Activated T-helper 1 cell treated with anti-CD3 and anti-CD28 coated beads, Interleukin-12 subunit alpha, Interleukin-12 subunit beta, Interleukin-2, Interleukin-4 antibody, amounts not matched to agents 30 ng/mL and 10 ng/mL and 1 ng/mL, durations not matched to agents 14 hours and 24 hours and 36 hours (primary cell): Measurements from ENCODE around the gene APH1A. TPM values are rescaled to one million over a fixed set of nuclear protein-coding genes. Genes with fewer than 3 reads are reported as not detected.
A peak's percentile ranks its signal among the peaks of the same experiment; 100 is the strongest.
"Not testable (repeated sequence)": the region's sequence is repeated elsewhere in the genome, so short reads cannot be mapped to it uniquely, and the experiment has no call there.

ENCODE experiments used
- DNase-seq: peaks from one replicate; pipeline ENCODE4 v3.0.0; 2021; ENCODE audit warnings: low spot score
- H3K27ac Mint-ChIP-seq: one replicate; pipeline ENCODE4 v1.8.0; 2021; ENCODE audit warnings: mild to moderate bottlenecking, mixed read lengths
- H3K27me3 Mint-ChIP-seq: one replicate; pipeline ENCODE4 v1.8.0; 2022; ENCODE audit warnings: mild to moderate bottlenecking, moderate library complexity, mixed read lengths; ENCODE audit not compliant: insufficient read depth
- H3K36me3 Mint-ChIP-seq: one replicate; pipeline ENCODE4 v1.8.0; 2021; ENCODE audit warnings: low read depth, mixed read lengths
- H3K4me1 Mint-ChIP-seq: one replicate; pipeline ENCODE4 v1.8.0; 2021; ENCODE audit warnings: low read depth, mixed read lengths
- H3K4me3 Mint-ChIP-seq: one replicate; pipeline ENCODE4 v1.8.0; 2021; ENCODE audit warnings: mild to moderate bottlenecking, moderate library complexity, mixed read lengths
- H3K9me3 Mint-ChIP-seq: one replicate; pipeline ENCODE4 v1.8.0; 2021; ENCODE audit warnings: mixed read lengths
- intact Hi-C: fragments of 100-400 bp; cut with micrococcal nuclease; formaldehyde crosslinking; loops from one replicate; pipeline ENCODE4 v1.15.1; 2024
- total RNA-seq: library from RNA; stranded (reverse); gene quantifications from 2 replicates; pipeline ENCODE4 v1.2.3, GENCODE V29; 2022

The APH1A gene
- total RNA-seq, 1 donor from 2014 or later: 102 TPM

- H3K4me3 Mint-ChIP-seq: no peak overlapping the region
- peaks cover 11% of the 10 kb centered on the region for H3K4me1 Mint-ChIP-seq
- no peaks in the 10 kb centered on the region for H3K9me3 Mint-ChIP-seq
- H3K36me3 Mint-ChIP-seq: peaks cover 19% of the 10 kb centered on the region
- intact Hi-C loops: no loop called here
- no peak overlapping the region for H3K27ac Mint-ChIP-seq
- DNase-seq: no peak
- H3K27me3 Mint-ChIP-seq: peaks cover 20% of the 10 kb centered on the region
Measured at GRCh38 chr1:150262388-150263320, 6.2 kb downstream of the APH1A start.

- no peak for DNase-seq
- Mint-ChIP-seq H3K27ac (no peak overlapping the region), H3K4me1 (peaks cover 7% of the 10 kb centered on the region), H3K4me3 (no peak overlapping the region), H3K9me3 (no peaks in the 10 kb centered on the region), H3K27me3 (peaks cover 32% of the 10 kb centered on the region), H3K36me3 (peaks cover 11% of the 10 kb centered on the region)
- intact Hi-C loops: no loop called here
Measured at GRCh38 chr1:150261367-150261766, 7.4 kb downstream of the APH1A start.

- Mint-ChIP-seq H3K36me3 (no peaks in the 10 kb centered on the region), H3K4me1 (peaks cover 19% of the 10 kb centered on the region), H3K9me3 (no peaks in the 10 kb centered on the region), H3K4me3 (no peak overlapping the region), H3K27me3 (peaks cover 37% of the 10 kb centered on the region), H3K27ac (no peak overlapping the region)
- intact Hi-C loops: loop anchor here (5.0 kb wide), 2 partner anchors 202 to 737 kb away; no protein-coding TSS in a partner anchor
- DNase-seq: no peak
Measured at GRCh38 chr1:150259758-150260669, 8.8 kb downstream of the APH1A start.

GRCh38 chr1:150259217-150259616 lies 9.6 kb downstream of the APH1A start:
- no peaks in the 10 kb centered on the region for H3K36me3 Mint-ChIP-seq
- no peak overlapping the region for H3K4me3 Mint-ChIP-seq
- peaks cover 19% of the 10 kb centered on the region for H3K4me1 Mint-ChIP-seq
- intact Hi-C loops: loop anchor here (5.0 kb wide), 2 partner anchors 203 to 738 kb away; no protein-coding TSS in a partner anchor
- DNase-seq: no peak
- no peaks in the 10 kb centered on the region for H3K9me3 Mint-ChIP-seq
- no peak overlapping the region for H3K27ac Mint-ChIP-seq
- peaks cover 37% of the 10 kb centered on the region for H3K27me3 Mint-ChIP-seq

- intact Hi-C loops: loop anchor here (5.0 kb wide), 2 partner anchors 204 to 739 kb away; no protein-coding TSS in a partner anchor
- Mint-ChIP-seq H3K27me3 (peaks cover 46% of the 10 kb centered on the region), H3K4me3 (peak within 1 kb of the TSS; percentile 5), H3K9me3 (no peaks in the 10 kb centered on the region), H3K36me3 (no peaks in the 10 kb centered on the region), H3K27ac (no peak within 1 kb of the TSS), H3K4me1 (peaks cover 19% of the 10 kb centered on the region)
- no peak for DNase-seq
Measured at GRCh38 chr1:150257624-150258585, 10.9 kb downstream of the APH1A start, which contains the start of gene CA14. CA14 (plus strand) TSS chr1:150257774; CDS start chr1:150258129, 355 bp downstream.

GRCh38 chr1:150256554-150257341 lies 12.1 kb downstream of the APH1A start:
- Mint-ChIP-seq H3K4me1 (peaks cover 19% of the 10 kb centered on the region), H3K36me3 (no peaks in the 10 kb centered on the region), H3K9me3 (no peaks in the 10 kb centered on the region), H3K27ac (no peak overlapping the region), H3K27me3 (peaks cover 51% of the 10 kb centered on the region), H3K4me3 (no peak overlapping the region)
- no peak for DNase-seq
- intact Hi-C loops: loop anchor here (5.0 kb wide), 2 partner anchors 206 to 741 kb away; no protein-coding TSS in a partner anchor

GRCh38 chr1:150256198-150256553 lies 12.6 kb downstream of the APH1A start:
- DNase-seq: no peak
- Mint-ChIP-seq H3K27ac (no peak overlapping the region), H3K36me3 (no peaks in the 10 kb centered on the region), H3K27me3 (peaks cover 51% of the 10 kb centered on the region), H3K4me1 (peaks cover 19% of the 10 kb centered on the region), H3K4me3 (peak overlapping the region; percentile 41), H3K9me3 (no peaks in the 10 kb centered on the region)
- intact Hi-C loops: loop anchor here (5.0 kb wide), 2 partner anchors 206 to 741 kb away; no protein-coding TSS in a partner anchor

GRCh38 chr1:150249936-150250335 lies 18.9 kb downstream of the APH1A start:
- intact Hi-C loops: no loop called here
- no peaks in the 10 kb centered on the region for H3K36me3 Mint-ChIP-seq
- H3K27me3 Mint-ChIP-seq: peaks cover 27% of the 10 kb centered on the region
- H3K4me3 Mint-ChIP-seq: no peak overlapping the region
- DNase-seq: no peak
- no peaks in the 10 kb centered on the region for H3K4me1 Mint-ChIP-seq
- H3K9me3 Mint-ChIP-seq: no peaks in the 10 kb centered on the region
- H3K27ac Mint-ChIP-seq: no peak overlapping the region

GRCh38 chr1:150243003-150243402 lies 25.8 kb downstream of the APH1A start:
- H3K4me1 Mint-ChIP-seq: no peaks in the 10 kb centered on the region
- no peak overlapping the region for H3K4me3 Mint-ChIP-seq
- H3K9me3 Mint-ChIP-seq: no peaks in the 10 kb centered on the region
- intact Hi-C loops: no loop called here
- peaks cover 15% of the 10 kb centered on the region for H3K27me3 Mint-ChIP-seq
- no peak overlapping the region for H3K27ac Mint-ChIP-seq
- no peaks in the 10 kb centered on the region for H3K36me3 Mint-ChIP-seq
- no peak for DNase-seq

GRCh38 chr1:150237746-150238145 lies 31.1 kb downstream of the APH1A start:
- Mint-ChIP-seq H3K9me3 (no peaks in the 10 kb centered on the region), H3K4me1 (peaks cover 18% of the 10 kb centered on the region), H3K27me3 (peaks cover 3% of the 10 kb centered on the region), H3K4me3 (peak overlapping the region; percentile 23), H3K36me3 (peaks cover 3% of the 10 kb centered on the region), H3K27ac (peak overlapping the region; percentile 56)
- DNase-seq: no peak
- intact Hi-C loops: no loop called here

- H3K27me3 Mint-ChIP-seq, H3K27ac Mint-ChIP-seq, intact Hi-C loops, H3K4me3 Mint-ChIP-seq, DNase-seq, H3K36me3 Mint-ChIP-seq, H3K9me3 Mint-ChIP-seq: not testable (repeated sequence)
- H3K4me1 Mint-ChIP-seq: peaks cover 19% of the 10 kb centered on the region
Measured at GRCh38 chr1:150237176-150237575, 31.6 kb downstream of the APH1A start.
